GM19035 (cell line): ENCODE measurements around the gene PTCD2.

ENCODE experiments used
- ATAC-seq: cut with Tn5 transposase; IDR thresholded peaks from one replicate; pipeline ENCODE4 v1.9.1; 2021; ENCODE audit not compliant: unreplicated experiment

Gene PTCD2

DNA sequence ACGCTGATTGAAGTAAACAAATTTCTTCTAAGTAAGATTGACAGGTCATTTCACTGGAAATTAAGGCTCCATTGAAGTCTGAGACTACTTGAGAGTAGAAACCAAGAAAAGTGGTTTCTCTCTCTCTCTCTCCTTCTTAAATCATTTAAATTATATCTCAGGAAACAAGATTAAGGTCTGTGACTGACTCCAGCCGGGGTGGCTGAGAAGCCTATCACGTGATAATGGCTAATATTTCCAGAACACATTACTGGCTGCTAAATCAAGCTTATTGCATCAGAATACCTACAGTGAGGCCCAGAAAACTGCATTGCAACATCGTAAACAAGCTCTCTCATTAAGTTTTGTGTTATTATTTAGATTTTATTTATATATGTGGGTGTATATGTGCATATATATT is 88.4 kb downstream of the PTCD2 start:
- no peak for ATAC-seq

DNA sequence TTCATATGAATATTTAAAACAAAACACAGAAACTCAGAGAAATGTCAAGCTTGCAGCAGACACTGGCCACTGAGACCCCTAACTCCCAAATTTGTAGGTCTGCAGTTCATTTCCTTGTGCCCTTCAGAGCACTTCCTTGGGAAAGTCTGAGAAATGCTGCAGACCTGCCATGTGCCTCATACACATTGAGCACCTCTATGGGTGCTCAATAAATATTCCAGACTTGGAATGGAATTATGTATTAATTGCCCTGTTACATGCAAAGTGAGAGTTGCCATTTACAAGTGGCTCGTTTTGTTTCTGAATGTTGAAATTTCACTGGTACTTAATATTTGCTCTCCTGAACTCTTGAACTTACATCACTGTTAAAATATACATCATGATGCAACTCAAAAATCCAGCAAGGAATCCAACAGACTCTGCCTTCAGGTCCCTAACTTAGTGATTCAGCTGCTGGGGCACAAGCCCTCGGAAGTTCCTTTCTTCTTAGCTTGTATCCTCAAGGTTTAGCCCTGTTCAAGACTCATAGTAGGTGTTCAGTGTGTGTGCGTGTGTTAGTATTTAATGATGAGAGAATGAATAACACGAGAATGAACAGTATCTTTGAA is 90.6 kb downstream of the PTCD2 start:
- ATAC-seq: no peak

DNA sequence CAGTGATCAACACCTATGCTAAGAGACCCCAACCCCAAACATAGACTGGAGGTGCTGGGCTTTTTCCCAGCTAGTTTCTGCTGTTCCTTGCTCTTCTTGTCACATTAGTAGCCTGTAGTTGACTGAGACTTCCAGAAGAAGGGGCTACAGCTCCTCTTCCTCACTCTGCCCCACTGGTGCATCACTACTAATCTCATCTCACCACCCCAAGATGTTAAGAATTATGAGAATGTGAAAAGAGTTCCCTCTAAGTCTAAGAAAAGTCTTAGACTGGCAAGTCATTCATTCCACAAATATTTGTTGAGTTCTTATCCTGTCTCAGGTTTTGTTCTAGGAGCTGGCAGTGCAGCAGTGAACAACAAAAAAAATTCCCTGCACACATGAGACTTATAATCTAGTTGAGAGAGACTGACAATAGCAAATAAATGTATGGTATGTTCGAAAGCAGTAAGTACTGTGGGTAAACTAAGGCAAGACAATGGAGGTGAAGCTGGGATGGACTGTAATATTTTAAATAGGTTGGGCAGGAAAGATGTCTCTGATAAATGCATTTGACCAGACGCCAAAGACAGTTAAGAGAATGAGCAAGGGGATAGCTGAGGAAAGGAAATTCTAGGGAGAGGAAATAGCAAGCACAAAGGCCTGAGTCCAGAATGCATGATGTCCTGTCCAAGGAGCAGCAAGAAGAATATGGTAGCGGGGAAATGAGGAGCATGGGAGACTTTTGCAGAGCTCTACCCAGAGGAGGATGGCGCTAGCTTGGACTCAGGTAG is 92.3 kb downstream of the PTCD2 start:
- ATAC-seq: no peak

DNA sequence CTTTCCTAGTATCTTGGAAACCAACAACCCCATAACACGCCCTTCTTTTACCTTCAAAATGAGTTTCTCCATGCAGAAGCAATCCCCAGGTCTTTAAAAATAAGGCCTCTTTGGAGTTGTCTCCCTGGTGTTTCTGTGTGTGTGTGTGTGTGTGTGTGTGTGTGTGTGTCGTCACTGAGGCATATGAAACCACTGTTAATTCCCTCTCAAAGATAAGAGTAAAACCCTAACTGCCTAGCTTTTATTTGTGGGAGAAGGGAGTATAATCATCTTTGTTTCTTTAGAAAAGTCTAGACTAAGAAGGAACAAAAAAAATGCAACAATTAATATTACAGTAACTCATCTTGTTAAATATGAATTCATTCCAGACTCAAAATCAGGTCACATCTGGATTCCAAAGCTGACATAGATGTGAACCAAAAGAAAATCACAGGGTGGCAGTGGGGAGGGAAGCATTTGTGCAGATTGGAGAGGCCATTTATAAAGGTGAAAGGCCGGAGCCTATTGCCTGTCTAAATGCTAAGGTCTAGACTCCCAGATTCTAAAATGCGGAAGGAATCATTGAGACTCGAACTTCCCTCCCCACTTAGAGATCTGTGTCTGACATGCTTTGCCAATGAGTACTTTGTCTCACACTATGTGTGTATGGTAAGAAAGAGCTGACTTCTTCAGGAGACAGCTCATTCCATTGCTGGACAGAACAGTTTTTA is 95.6 kb downstream of the PTCD2 start:
- no peak for ATAC-seq

DNA sequence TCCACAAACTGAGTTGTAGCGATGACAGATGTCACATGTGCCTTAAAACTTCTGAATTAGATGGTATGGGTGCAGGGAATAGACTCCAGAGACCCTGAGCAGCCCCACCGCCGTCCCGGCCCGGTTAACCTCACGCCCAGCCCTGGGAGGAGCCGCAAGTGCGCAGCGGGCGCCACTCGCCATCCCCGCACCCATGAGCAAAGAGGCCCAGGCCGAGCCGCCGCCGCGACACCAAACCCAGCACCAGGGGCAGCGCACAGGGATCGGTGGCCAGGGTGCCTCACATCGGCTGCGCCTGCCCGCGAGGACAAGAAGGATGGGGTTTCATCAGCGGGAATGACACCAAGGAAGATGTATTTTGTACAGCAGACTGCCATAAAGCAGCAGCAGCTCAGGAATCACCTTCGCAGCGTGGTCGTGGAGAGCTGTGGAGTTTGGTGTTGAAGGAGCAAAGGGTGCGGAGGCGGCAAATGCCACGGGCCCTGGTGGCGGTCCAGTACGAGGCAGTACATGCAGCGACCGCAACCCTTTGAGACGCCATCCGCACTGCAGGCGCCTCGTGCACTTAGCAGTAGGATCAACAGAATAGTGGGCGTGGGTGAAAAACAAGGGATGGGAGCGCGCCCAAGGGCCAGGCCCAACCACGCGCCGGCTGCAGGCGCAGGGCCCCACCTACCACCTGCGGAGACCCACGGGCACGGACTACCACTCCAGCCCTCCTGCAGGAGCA is 97.3 kb downstream of the PTCD2 start:
- no peak for ATAC-seq
